NB4 (cell line): Measurements from ENCODE around the gene B3GALNT2.

Experiments used
- CTCF ChIP-seq: IDR thresholded peaks from one replicate; pipeline ENCODE4 v1.5.1; 2012; ENCODE audit warnings: low read depth, low read length
- POLR2A ChIP-seq: IDR thresholded peaks from 2 replicates; pipeline ENCODE4 v1.6.1; 2011; ENCODE audit warnings: mild to moderate bottlenecking; ENCODE audit not compliant: insufficient read length; ENCODE audit errors: extremely low read depth

- TF ChIP-seq POLR2A: no peak
- TF ChIP-seq CTCF: no peak
Observed at GRCh38 chr1:235426680-235427079, 77.6 kb downstream of the B3GALNT2 start.
